ENCODE results near the gene SESTD1. TPM values are rescaled to one million over a fixed set of nuclear protein-coding genes. Genes with fewer than 3 reads are reported as not detected.

The SESTD1 gene
- total and polyA plus RNA-seq, 2 of the 4 experiments (the other 2 are of a cell fraction), result 8.4 to 12.7 TPM

GRCh38 chr2:179226203-179226960 is 38.2 kb downstream of the SESTD1 start:
- H3K18ac ChIP-seq (ENCODE audit: low read depth, low read length), result no peak overlapping the region
- no peak overlapping the region for H2AK9ac ChIP-seq (replicated peaks; ENCODE audit: low read depth, low read length, poor library complexity)
- H4K20me1 ChIP-seq (ENCODE audit: insufficient read depth, low read length), result no peaks in the 10 kb centered on the region; the same call in 1 of the 2 replicates
- no peak overlapping the region for H3K27ac ChIP-seq (ENCODE audit: insufficient read depth, low read length)
- ATAC-seq (ENCODE audit: low read depth), result no peak
- in situ Hi-C loops (cut with MboI; ENCODE audit: low sequenced_read_pairs), result no loop called here
- no peak overlapping the region for H4K5ac ChIP-seq (ENCODE audit: low read depth, low read length)
- no peaks in the 10 kb centered on the region for H3K9me3 ChIP-seq (ENCODE audit: control insufficient read depth, insufficient read depth, low read length)
- BruUV-seq (replicated peaks), result no TSS peak
- H3K4me3 ChIP-seq (ENCODE audit: insufficient read depth, low read depth, low read length), result no peak overlapping the region
- H3K56ac ChIP-seq (ENCODE audit: extremely low read depth, insufficient read depth, low read length), result no peak overlapping the region
- no peak overlapping the region for H3K9ac ChIP-seq (ENCODE audit: low read depth, low read length)
- no peaks in the 10 kb centered on the region for H3K27me3 ChIP-seq (ENCODE audit: control insufficient read depth, insufficient read depth, low read length)
- H2BK20ac ChIP-seq (ENCODE audit: low read depth, low read length), result no peak overlapping the region
- H3K79me1 ChIP-seq (ENCODE audit: low read depth in 1 of 2, low read length in 2 of 2), result peaks cover 40 to 44% of the 10 kb centered on the region in 2 experiments
- no peak overlapping the region for H3K4me2 ChIP-seq (ENCODE audit: low read depth, low read length)
- intact Hi-C loops (cut with micrococcal nuclease), result no loop called here
- DNase-seq, result no peak
- no peak overlapping the region for H3K4ac ChIP-seq (ENCODE audit: low read depth, low read length)
- H3K14ac ChIP-seq (replicated peaks; ENCODE audit: low read depth, low read length), result no peak overlapping the region
- no peak overlapping the region for H2BK15ac ChIP-seq (ENCODE audit: low read depth, low read length)
- H2BK5ac ChIP-seq (ENCODE audit: low read depth, low read length, poor library complexity, severe bottlenecking), result no peak overlapping the region
- dilution Hi-C loops (cut with HindIII; ENCODE audit: low sequenced_read_pairs, unreplicated experiment), result no loop called here
- H4K8ac ChIP-seq (ENCODE audit: low read depth in 2 of 2, low read length in 2 of 2), result no peak overlapping the region
- POLR2A ChIA-PET (ENCODE audit: unreplicated experiment), result no interaction called here
- H4K91ac ChIP-seq (ENCODE audit: insufficient read depth, low read depth, low read length), result no peak overlapping the region
- H3K9me1 ChIP-seq (ENCODE audit: insufficient read depth, low read length), result no peaks in the 10 kb centered on the region
- CTCF ChIA-PET, result no interaction called here
- WGBS, 2 experiments (ENCODE audit: extremely low coverage in 2 of 2, insufficient read length in 1 of 2), result no CpG with 5 or more reads among the region's 6 CpGs
- no peak overlapping the region for H2AK5ac ChIP-seq (ENCODE audit: low read depth, low read length)
- H3K36me3 ChIP-seq (ENCODE audit: control insufficient read depth, insufficient read depth, low read length), result no peaks in the 10 kb centered on the region
- no peak overlapping the region for H2AFZ ChIP-seq (replicated peaks; ENCODE audit: low read length, poor library complexity)
- H2BK120ac ChIP-seq (ENCODE audit: low read depth, low read length), result no peak overlapping the region
- no peak overlapping the region for H3K23ac ChIP-seq (ENCODE audit: low read depth, low read length)
- H3K4me1 ChIP-seq (ENCODE audit: control insufficient read depth, insufficient read depth, low read length), result no peaks in the 10 kb centered on the region
- TF ChIP-seq CEBPB (IDR thresholded peaks at IDR 0.05; ENCODE audit: low read depth, low read length) (no peak), RAD21 (IDR thresholded peaks at IDR 0.05; ENCODE audit: low read length) (no peak), USF2 (IDR thresholded peaks at IDR 0.05; ENCODE audit: low read depth, low read length) (no peak), SMC3 (IDR thresholded peaks at IDR 0.05; ENCODE audit: low read depth, low read length) (no peak), FOS (IDR thresholded peaks at IDR 0.05; ENCODE audit: low read depth, low read length) (no peak), MAZ (IDR thresholded peaks at IDR 0.05; ENCODE audit: borderline replicate concordance, low read depth, low read length) (no peak), RFX5 (IDR thresholded peaks at IDR 0.05; ENCODE audit: low read depth, low read length) (no peak), ELK1 (IDR thresholded peaks at IDR 0.05; ENCODE audit: borderline replicate concordance, low read depth, low read length) (no peak)
